Right cardiac atrium (tissue), 5 donors: ENCODE measurements around the gene SNX18. TPM values are rescaled to one million over a fixed set of nuclear protein-coding genes. Genes with fewer than 3 reads are reported as not detected.
"Not testable (repeated sequence)": the region's sequence is repeated elsewhere in the genome, so short reads cannot be mapped to it uniquely, and the experiment has no call there.

Experiments
- ATAC-seq, 2 donors: fragments of 200-7000 bp; cut with Tn5 transposase; one replicate each; pipeline versions ENCODE4 v1.8.0 to v1.9.1; 2020; ENCODE audit warnings: moderate library complexity in 2 of 2, mild to moderate bottlenecking in 1 of 2
- DNase-seq, 3 donors: peaks; one replicate each; pipeline ENCODE4 v3.0.0-alpha.2; 2020
- H3K27ac ChIP-seq: one replicate; pipeline ENCODE4 v1.5.1; 2013; ENCODE audit warnings: mild to moderate bottlenecking, low read length, control low read depth, moderate library complexity
- H3K27me3 ChIP-seq: one replicate; pipeline ENCODE4 v1.6.1; 2013; ENCODE audit not compliant: control insufficient read depth, insufficient read depth
- H3K4me1 ChIP-seq: one replicate; pipeline ENCODE4 v1.6.1; 2013; ENCODE audit warnings: low read length; ENCODE audit not compliant: control insufficient read depth, insufficient read depth
- H3K4me3 ChIP-seq: one replicate; pipeline ENCODE4 v1.5.1; 2013; ENCODE audit warnings: low read length, control low read depth
- H3K9me3 ChIP-seq: one replicate; pipeline ENCODE4 v1.6.1; 2013; ENCODE audit warnings: low read length; ENCODE audit not compliant: control insufficient read depth
- WGBS: extraction: QIAGEN DNeasy Blood & Tissue Kit; methylation state at CpG from one replicate; pipeline ENCODE4 v1.1.7; 2013; 5-methylcytosine and 5-hydroxymethylcytosine counted together
- intact Hi-C, 4 donors: fragments of 100-400 bp; cut with DNase I; formaldehyde crosslinking; loops; one replicate each; pipeline versions ENCODE4 v1.11.0 to v1.14.0; 2022 to 2023
- polyA plus RNA-seq: library from polyadenylated mRNA; stranded (reverse); fragments of 200-250 nt; gene quantifications from one replicate; pipeline ENCODE4 v1.2.3, GENCODE V29; 2013
- total RNA-seq, 4 donors: library from RNA; stranded (reverse); fragmentation: NEBNext Ultra II Directional; extraction: Animal tissue kit (Norgen Biotek cat#: 25700); gene quantifications; one replicate each; pipeline ENCODE4 v1.2.1, GENCODE V29; 2021
- donor health status: healthy with polysubstance abuse.
- donor health status: DM: no; HTN: yes; CAD: no.
- donor health status: DM: no; HTN: no; CAD: no.
- donor health status: DM: no; HTN: yes; CAD: no; lungs with severe emphysema.
- donor health status: DM: yes; HTN: yes; CAD: no.

Gene SNX18
- total and polyA plus RNA-seq, 5 donors: 3.8 to 14.0 (median 12.8) TPM

DNA sequence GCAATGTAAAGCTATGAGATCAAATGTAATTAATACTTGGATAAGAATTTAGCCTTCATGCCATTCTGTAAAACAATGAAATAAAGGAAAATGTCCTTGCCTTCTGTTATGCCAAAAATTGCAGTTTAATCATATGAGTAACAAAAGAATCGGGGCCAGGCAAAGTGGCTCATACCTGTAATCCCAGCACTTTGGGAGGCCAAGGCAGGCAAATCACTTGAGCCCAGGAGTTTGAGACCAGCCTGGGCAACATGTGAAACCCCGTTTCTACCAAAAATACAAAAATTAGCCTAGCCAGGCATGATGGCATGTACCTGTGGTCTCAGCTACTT, 27.9 kb upstream of the SNX18 start:
- WGBS: 29% methylated on average over 2 of the region's 2 CpGs
- H3K27me3 ChIP-seq, H3K4me3 ChIP-seq, ATAC-seq, H3K9me3 ChIP-seq, H3K27ac ChIP-seq, DNase-seq, H3K4me1 ChIP-seq: not testable (repeated sequence)
- intact Hi-C loops: loop anchor here in 1 of 4 donors (5.0 to 10.0 kb wide), 2 partner anchors 55 to 237 kb away; no protein-coding TSS in a partner anchor

DNA sequence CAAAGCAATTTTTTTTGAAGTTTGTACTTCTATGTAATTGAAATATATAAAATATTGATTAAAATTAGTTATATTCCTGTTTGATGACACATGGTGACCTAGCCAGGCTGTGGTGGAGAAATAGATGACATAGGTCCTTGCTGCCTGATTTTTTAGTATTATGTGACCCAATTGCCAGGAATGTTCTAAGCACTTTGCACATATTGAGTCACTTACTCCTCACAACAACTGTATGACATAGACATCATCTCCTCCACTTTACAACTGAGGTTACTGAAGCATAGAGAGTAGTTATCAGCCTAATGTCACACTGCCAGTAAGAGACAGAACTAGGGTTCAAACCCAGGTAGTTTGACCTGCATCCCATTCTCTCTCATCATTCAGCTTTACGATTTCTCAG, 26.2 kb upstream of the SNX18 start:
- 97% methylated on average over 1 of the region's 1 CpG for WGBS
- H3K4me3 ChIP-seq: no peak overlapping the region
- intact Hi-C loops: loop anchor here in 2 of 4 donors (5.0 to 10.0 kb wide), 3 partner anchors 177 to 239 kb away; partner anchors contain the start of gene ARL15 (in 1 of the 2)
- no peaks in the 10 kb centered on the region for H3K9me3 ChIP-seq
- H3K4me1 ChIP-seq: no peaks in the 10 kb centered on the region
- ATAC-seq: no peak
- no peak overlapping the region for H3K27ac ChIP-seq
- DNase-seq: no peak
- H3K27me3 ChIP-seq: no peaks in the 10 kb centered on the region

DNA sequence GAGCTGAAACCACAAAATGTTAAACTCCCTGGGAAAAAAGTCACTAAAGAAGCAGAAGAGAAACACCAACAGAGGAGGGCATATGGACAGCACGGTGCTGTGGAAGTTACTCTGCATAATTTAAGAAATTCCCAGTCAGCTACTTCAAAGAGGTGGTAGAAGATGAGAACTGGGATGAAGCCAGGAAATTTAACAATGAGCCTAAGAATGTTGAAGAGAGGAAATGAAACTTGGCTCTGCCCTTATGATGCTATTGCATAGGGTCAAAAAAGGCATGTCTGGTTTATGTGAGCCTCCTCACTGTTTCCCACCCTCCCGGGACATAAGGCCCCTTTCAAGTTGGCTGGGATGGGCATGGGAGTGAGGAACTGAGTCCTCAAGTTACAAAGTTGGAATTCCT, 25.4 kb upstream of the SNX18 start:
- Histone ChIP-seq H3K27ac (no peak overlapping the region), H3K27me3 (no peaks in the 10 kb centered on the region), H3K4me1 (no peaks in the 10 kb centered on the region), H3K4me3 (no peak overlapping the region), H3K9me3 (no peaks in the 10 kb centered on the region)
- no peak for DNase-seq
- intact Hi-C loops: loop anchor here in 2 of 4 donors (5.0 to 10.0 kb wide), 3 partner anchors 177 to 240 kb away; partner anchors contain the start of gene ARL15 (in 1 of the 2)
- 30% methylated on average over 2 of the region's 2 CpGs for WGBS
- ATAC-seq: peak; percentile 24 to 34

DNA sequence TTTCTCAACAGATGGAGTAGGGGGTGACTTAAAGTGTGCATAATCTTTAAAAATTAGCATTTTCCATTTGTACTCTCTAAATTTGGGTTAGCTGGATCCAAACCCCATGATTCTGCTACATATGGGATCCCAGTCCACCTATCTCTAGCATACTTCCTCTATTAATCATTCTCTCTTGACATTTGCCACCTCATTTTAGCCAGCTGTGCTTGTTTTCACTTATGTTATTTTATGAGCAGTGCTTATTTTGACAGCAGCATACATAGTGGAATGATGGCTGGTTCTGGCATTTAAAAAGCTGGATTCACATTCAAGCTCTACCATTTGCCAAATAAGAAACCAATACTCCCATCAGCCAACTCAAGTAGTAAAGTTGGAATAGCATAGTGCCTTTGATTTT, 22.5 kb upstream of the SNX18 start:
- ATAC-seq (no peak), DNase-seq (no peak)
- Histone ChIP-seq H3K4me1 (no peaks in the 10 kb centered on the region), H3K9me3 (no peaks in the 10 kb centered on the region), H3K27me3 (no peaks in the 10 kb centered on the region), H3K4me3 (no peak overlapping the region), H3K27ac (no peak overlapping the region)
- intact Hi-C loops: loop anchor here in 2 of 4 donors (10.0 kb wide), 2 partner anchors 180 to 240 kb away; partner anchors contain the start of gene ARL15 (in 1 of the 2)

DNA sequence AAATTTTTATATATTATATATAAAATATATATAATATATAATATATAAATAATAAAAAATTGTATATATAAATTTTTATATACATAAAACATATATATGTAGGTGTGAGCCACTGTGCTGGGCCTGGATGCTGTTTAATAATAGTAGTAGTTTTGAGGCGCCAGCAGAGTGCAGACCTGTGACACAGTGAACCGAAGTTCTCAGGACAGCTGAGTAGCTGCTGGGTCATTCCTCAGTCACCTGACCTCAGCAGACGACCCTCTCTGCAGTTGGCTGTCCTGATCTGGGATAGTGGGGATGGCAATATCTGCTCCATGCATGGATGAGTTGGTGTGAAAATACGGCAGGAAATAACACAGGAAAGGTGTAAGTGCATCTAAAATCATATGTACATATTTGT, 3.3 kb upstream of the SNX18 start:
- 31% methylated on average over 4 of the region's 4 CpGs for WGBS
- DNase-seq (no peak), ATAC-seq (no peak)
- Histone ChIP-seq H3K9me3 (no peaks in the 10 kb centered on the region), H3K27ac (no peak overlapping the region), H3K4me1 (peaks cover 3% of the 10 kb centered on the region), H3K4me3 (no peak overlapping the region), H3K27me3 (no peaks in the 10 kb centered on the region)
- intact Hi-C loops: loop anchor here in 1 of 4 donors (10.0 kb wide), 1 partner anchor 251 kb away; no protein-coding TSS in a partner anchor

DNA sequence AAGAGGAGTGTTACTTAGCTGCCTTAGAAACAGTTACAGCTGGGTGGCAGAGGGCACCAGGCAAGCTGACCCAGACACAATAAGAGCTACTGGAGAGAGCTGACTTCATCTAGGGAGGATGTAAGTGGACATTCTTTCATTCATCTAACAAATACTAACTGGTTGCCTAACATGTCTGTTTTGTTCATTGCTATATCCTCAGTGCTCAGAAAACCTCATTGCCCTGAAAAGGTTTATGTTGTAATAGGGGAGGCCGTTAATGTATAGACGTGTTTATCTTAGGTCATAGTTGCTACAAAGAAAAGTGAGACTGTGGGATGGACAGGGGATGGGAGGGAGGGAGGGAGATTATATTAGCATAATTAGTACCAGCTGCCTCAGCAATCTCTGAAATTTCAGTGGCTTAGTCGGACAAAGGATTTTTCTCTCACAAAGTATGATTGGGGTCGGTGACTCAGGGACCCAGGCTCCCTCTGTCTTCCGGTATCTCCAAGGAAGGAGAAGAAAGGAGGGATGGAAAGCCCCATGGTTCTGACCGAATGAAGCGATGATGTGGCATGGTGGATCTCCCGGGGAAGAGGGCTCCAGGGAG, 2.6 kb upstream of the SNX18 start:
- Histone ChIP-seq H3K27me3 (no peaks in the 10 kb centered on the region), H3K4me1 (peaks cover 5% of the 10 kb centered on the region), H3K4me3 (no peak overlapping the region), H3K9me3 (no peaks in the 10 kb centered on the region), H3K27ac (no peak overlapping the region)
- no peak for DNase-seq
- ATAC-seq: no peak
- WGBS: 64% methylated on average over 8 of the region's 8 CpGs
- intact Hi-C loops: loop anchor here in 3 of 4 donors (5.0 to 10.0 kb wide), 3 partner anchors 250 to 352 kb away; no protein-coding TSS in a partner anchor

DNA sequence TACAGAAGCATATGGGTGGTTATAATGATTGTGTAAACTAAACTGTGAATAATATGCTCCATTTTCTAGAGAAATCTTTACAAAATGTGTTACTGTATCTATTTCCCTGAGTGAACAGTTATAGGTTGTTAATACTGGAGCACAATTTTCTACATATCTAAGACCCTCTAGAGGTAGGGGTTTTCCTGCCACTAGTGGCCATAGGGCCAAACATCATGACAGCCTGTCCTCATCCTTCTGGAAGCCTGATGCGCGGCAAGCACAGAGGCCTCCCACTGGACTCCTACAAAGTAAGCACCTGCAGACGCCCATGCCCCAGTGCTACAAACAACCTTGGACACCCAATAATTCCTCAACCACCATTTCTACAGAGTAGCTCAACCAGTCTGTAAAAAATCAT, 1.9 kb upstream of the SNX18 start:
- Histone ChIP-seq H3K27ac (no peak overlapping the region), H3K4me3 (no peak overlapping the region), H3K9me3 (no peaks in the 10 kb centered on the region), H3K4me1 (peaks cover 5% of the 10 kb centered on the region), H3K27me3 (no peaks in the 10 kb centered on the region)
- WGBS: 97% methylated on average over 3 of the region's 3 CpGs
- DNase-seq (no peak), ATAC-seq (no peak)
- intact Hi-C loops: loop anchor here in 3 of 4 donors (5.0 to 10.0 kb wide), 3 partner anchors 249 to 352 kb away; no protein-coding TSS in a partner anchor

DNA sequence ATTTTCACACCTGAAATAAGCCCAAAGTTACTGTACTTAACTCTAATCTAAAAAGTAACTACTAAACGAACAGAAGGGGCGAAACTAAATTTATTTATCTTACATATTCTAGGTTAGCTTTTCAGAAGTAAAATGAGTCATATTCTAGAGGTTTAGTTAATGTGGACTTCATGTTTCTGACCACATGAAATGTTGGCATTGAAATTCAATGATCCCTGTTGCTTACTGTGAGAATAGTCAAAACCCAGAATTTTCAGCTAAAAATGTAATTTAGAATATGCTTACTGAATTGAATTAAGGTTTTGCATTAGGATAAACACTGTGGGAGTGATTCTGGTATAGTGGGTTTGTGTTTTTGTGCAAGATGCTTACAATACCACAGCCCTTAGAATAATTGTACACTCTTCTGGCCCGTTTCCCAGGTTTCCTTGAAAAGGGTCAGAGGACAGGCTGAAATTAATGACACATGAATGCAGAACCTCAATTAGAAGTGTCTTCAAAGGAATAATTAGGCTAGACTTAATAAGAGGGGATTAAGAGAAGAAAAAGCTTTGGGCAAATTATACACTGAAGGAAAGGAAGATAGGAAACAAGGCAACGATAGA, 1.4 kb upstream of the SNX18 start:
- H3K27me3 ChIP-seq: no peaks in the 10 kb centered on the region
- DNase-seq: no peak
- WGBS: 53% methylated on average over 4 of the region's 4 CpGs
- intact Hi-C loops: loop anchor here in 3 of 4 donors (5.0 to 10.0 kb wide), 3 partner anchors 249 to 351 kb away; no protein-coding TSS in a partner anchor
- H3K4me3 ChIP-seq: no peak overlapping the region
- H3K4me1 ChIP-seq: peaks cover 5% of the 10 kb centered on the region
- H3K27ac ChIP-seq: no peak overlapping the region
- H3K9me3 ChIP-seq: no peaks in the 10 kb centered on the region
- ATAC-seq: no peak

DNA sequence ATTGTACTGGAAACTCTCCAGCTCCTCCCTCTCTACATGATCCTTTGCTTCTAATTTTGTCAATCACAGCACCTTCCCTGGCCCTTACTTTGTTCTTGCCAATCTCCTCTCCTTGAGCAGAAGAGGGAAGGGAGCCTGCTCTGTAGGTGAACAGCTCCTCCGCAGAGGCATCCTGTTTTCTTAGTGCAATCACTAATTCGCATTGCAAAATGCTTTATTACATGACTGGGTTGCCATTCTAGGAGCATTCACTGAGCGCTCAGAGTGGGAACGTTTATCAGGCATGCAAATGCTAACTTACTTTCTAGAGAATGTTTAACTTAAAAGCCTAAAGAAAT, 416 bp upstream of the SNX18 start:
- intact Hi-C loops: loop anchor here (1.0 to 10.0 kb wide), 4 partner anchors 248 to 350 kb away; no protein-coding TSS in a partner anchor
- Histone ChIP-seq H3K27me3 (no peaks in the 10 kb centered on the region), H3K4me1 (peaks cover 5% of the 10 kb centered on the region), H3K4me3 (no peak overlapping the region), H3K27ac (no peak overlapping the region), H3K9me3 (no peaks in the 10 kb centered on the region)
- peak in 1 of 2 donors; percentile 27 for ATAC-seq
- no peak for DNase-seq
- 8% methylated on average over 4 of the region's 4 CpGs for WGBS

DNA sequence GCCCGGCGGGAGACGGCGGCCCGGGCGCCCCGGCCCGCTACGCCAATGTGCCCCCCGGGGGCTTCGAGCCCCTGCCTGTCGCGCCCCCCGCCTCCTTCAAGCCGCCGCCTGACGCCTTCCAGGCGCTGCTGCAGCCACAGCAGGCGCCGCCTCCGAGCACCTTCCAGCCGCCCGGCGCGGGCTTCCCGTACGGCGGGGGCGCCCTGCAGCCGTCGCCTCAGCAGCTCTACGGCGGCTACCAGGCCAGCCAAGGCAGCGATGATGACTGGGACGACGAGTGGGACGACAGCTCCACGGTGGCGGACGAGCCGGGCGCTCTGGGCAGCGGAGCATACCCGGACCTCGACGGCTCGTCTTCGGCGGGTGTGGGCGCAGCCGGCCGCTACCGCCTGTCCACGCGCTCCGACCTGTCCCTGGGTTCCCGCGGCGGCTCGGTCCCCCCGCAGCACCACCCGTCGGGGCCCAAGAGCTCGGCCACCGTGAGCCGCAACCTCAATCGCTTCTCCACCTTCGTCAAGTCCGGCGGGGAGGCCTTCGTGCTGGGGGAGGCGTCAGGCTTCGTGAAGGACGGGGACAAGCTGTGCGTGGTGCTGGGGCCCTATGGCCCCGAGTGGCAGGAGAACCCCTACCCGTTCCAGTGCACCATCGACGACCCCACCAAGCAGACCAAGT, 723 bp downstream of the SNX18 start:
- intact Hi-C loops: loop anchor here in 3 of 4 donors (5.0 to 10.0 kb wide), 3 partner anchors 247 to 349 kb away; no protein-coding TSS in a partner anchor
- H3K27ac ChIP-seq: peak overlapping the region; percentile 70
- ATAC-seq (peak; percentile 75 to 79), DNase-seq (peak; percentile 70 to 90 (median 89))
- peaks cover 5% of the 10 kb centered on the region for H3K4me1 ChIP-seq
- no peaks in the 10 kb centered on the region for H3K27me3 ChIP-seq
- H3K9me3 ChIP-seq: no peaks in the 10 kb centered on the region
- WGBS: 10% methylated on average over 79 of the region's 79 CpGs
- H3K4me3 ChIP-seq: peak overlapping the region; percentile 81
